HEK293 (cell line): ENCODE measurements around the gene APRT.

Experiments
- GLIS2 ChIP-seq: fragments of 450-650 bp; formaldehyde crosslinking; IDR thresholded peaks from 2 replicates; pipeline ENCODE4 v1.5.1; 2016; ENCODE audit warnings: missing biosample characterization, missing genetic modification characterization
- HOXA7 ChIP-seq: sonication (generic); formaldehyde crosslinking; IDR thresholded peaks from 2 replicates; pipeline ENCODE4 v1.8.1; 2022; ENCODE audit warnings: missing genetic modification reagents, borderline replicate concordance
- HOXD13 ChIP-seq: sonication (generic); formaldehyde crosslinking; IDR thresholded peaks from 2 replicates; pipeline ENCODE4 v1.8.0; 2022; ENCODE audit warnings: missing genetic modification reagents, borderline replicate concordance
- KLF7 ChIP-seq: fragments of 450-650 bp; formaldehyde crosslinking; IDR thresholded peaks from 2 replicates; pipeline ENCODE4 v1.5.1; 2016; ENCODE audit warnings: missing biosample characterization, missing genetic modification characterization, borderline replicate concordance
- KLF8 ChIP-seq: fragments of 450-650 bp; formaldehyde crosslinking; IDR thresholded peaks from 2 replicates; pipeline ENCODE4 v1.5.1; 2016; ENCODE audit warnings: missing biosample characterization, missing genetic modification characterization
- MZF1 ChIP-seq: fragments of 450-650 bp; formaldehyde crosslinking; IDR thresholded peaks from 2 replicates; pipeline ENCODE4 v1.5.1; 2017; ENCODE audit warnings: missing biosample characterization, missing genetic modification characterization, borderline replicate concordance
- OSR2 ChIP-seq: fragments of 450-650 bp; formaldehyde crosslinking; IDR thresholded peaks from 2 replicates; pipeline ENCODE4 v1.5.1; 2016; ENCODE audit warnings: missing biosample characterization, missing genetic modification characterization
- OVOL3 ChIP-seq: fragments of 450-650 bp; formaldehyde crosslinking; IDR thresholded peaks from 2 replicates; pipeline ENCODE4 v1.5.1; 2016; ENCODE audit warnings: missing biosample characterization, missing genetic modification characterization
- SCRT1 ChIP-seq: fragments of 450-650 bp; formaldehyde crosslinking; IDR thresholded peaks from 2 replicates; pipeline ENCODE4 v1.5.1; 2016; ENCODE audit warnings: missing biosample characterization, missing genetic modification characterization, borderline replicate concordance
- SP2 ChIP-seq: fragments of 450-650 bp; formaldehyde crosslinking; IDR thresholded peaks from 2 replicates; pipeline ENCODE4 v1.5.1; 2016; ENCODE audit warnings: missing biosample characterization, missing genetic modification characterization
- SP7 ChIP-seq: fragments of 450-650 bp; formaldehyde crosslinking; IDR thresholded peaks from 2 replicates; pipeline ENCODE4 v1.5.1; 2016; ENCODE audit warnings: missing biosample characterization, missing genetic modification characterization
- YY2 ChIP-seq: fragments of 450-650 bp; formaldehyde crosslinking; IDR thresholded peaks from 2 replicates; pipeline ENCODE4 v1.5.1; 2016; ENCODE audit warnings: missing biosample characterization, missing genetic modification characterization
- ZBTB17 ChIP-seq: fragments of 450-650 bp; formaldehyde crosslinking; IDR thresholded peaks from 2 replicates; pipeline ENCODE4 v1.5.1; 2016; ENCODE audit warnings: missing biosample characterization, missing genetic modification characterization
- ZBTB8A ChIP-seq: fragments of 450-650 bp; formaldehyde crosslinking; IDR thresholded peaks from 2 replicates; pipeline ENCODE4 v1.5.1; 2016; ENCODE audit warnings: missing biosample characterization, missing genetic modification characterization
- ZFHX2 ChIP-seq: fragments of 450-650 bp; formaldehyde crosslinking; conservative IDR thresholded peaks from 2 replicates; pipeline ENCODE4 v1.5.1; 2016; ENCODE audit warnings: missing biosample characterization, missing genetic modification characterization
- ZNF133 ChIP-seq: fragments of 450-650 bp; formaldehyde crosslinking; IDR thresholded peaks from 2 replicates; pipeline ENCODE4 v1.5.1; 2016; ENCODE audit warnings: missing biosample characterization, missing genetic modification characterization
- ZNF155 ChIP-seq: fragments of 450-650 bp; formaldehyde crosslinking; IDR thresholded peaks from 2 replicates; pipeline ENCODE4 v1.5.1; 2016; ENCODE audit warnings: missing biosample characterization, missing genetic modification characterization
- ZNF202 ChIP-seq: fragments of 450-650 bp; formaldehyde crosslinking; IDR thresholded peaks from 2 replicates; pipeline ENCODE4 v1.5.1; 2016; ENCODE audit warnings: missing biosample characterization, missing genetic modification characterization, borderline replicate concordance
- ZNF510 ChIP-seq: fragments of 450-650 bp; formaldehyde crosslinking; IDR thresholded peaks from 2 replicates; pipeline ENCODE4 v1.5.1; 2018; ENCODE audit warnings: mild to moderate bottlenecking, missing genetic modification characterization, missing biosample characterization; ENCODE audit not compliant: insufficient replicate concordance
- ZNF549 ChIP-seq: fragments of 450-650 bp; IDR thresholded peaks from 2 replicates; pipeline ENCODE4 v1.5.1; 2018; ENCODE audit warnings: missing biosample characterization, missing genetic modification characterization, mild to moderate bottlenecking, inconsistent platforms, moderate library complexity
- ZNF555 ChIP-seq: fragments of 450-650 bp; formaldehyde crosslinking; conservative IDR thresholded peaks from 2 replicates; pipeline ENCODE4 v1.5.1; 2017; ENCODE audit warnings: missing biosample characterization, mild to moderate bottlenecking, missing genetic modification characterization, inconsistent platforms
- ZNF560 ChIP-seq: fragments of 450-650 bp; formaldehyde crosslinking; IDR thresholded peaks from 2 replicates; pipeline ENCODE4 v1.5.1; 2017; ENCODE audit warnings: missing biosample characterization, missing genetic modification characterization, borderline replicate concordance
- ZNF585B ChIP-seq: fragments of 450-650 bp; formaldehyde crosslinking; IDR thresholded peaks from 2 replicates; pipeline ENCODE4 v1.5.1; 2016; ENCODE audit warnings: missing biosample characterization, missing genetic modification characterization
- ZNF600 ChIP-seq: fragments of 450-650 bp; formaldehyde crosslinking; IDR thresholded peaks from 2 replicates; pipeline ENCODE4 v1.5.1; 2016; ENCODE audit warnings: missing biosample characterization, missing genetic modification characterization
- ZNF664 ChIP-seq: fragments of 450-650 bp; formaldehyde crosslinking; IDR thresholded peaks from 2 replicates; pipeline ENCODE4 v1.5.1; 2016; ENCODE audit warnings: missing biosample characterization, missing genetic modification characterization
- ZNF791 ChIP-seq: fragments of 450-650 bp; formaldehyde crosslinking; IDR thresholded peaks from 2 replicates; pipeline ENCODE4 v1.5.1; 2016; ENCODE audit warnings: missing biosample characterization, missing genetic modification characterization
- ZXDB ChIP-seq: fragments of 450-650 bp; formaldehyde crosslinking; IDR thresholded peaks from 2 replicates; pipeline ENCODE4 v1.5.1; 2016; ENCODE audit warnings: missing biosample characterization, missing genetic modification characterization
- TF ChIP-seq, protein P1 (sequence below): fragments of 450-650 bp; formaldehyde crosslinking; IDR thresholded peaks from 2 replicates; pipeline ENCODE4 v1.5.1; 2016; ENCODE audit warnings: missing biosample characterization, missing genetic modification characterization
- TF ChIP-seq, protein P2 (sequence below): fragments of 450-650 bp; formaldehyde crosslinking; conservative IDR thresholded peaks from 2 replicates; pipeline ENCODE4 v1.5.1; 2016; ENCODE audit warnings: low read depth, missing biosample characterization, missing genetic modification characterization
- TF ChIP-seq, protein P3 (sequence below): fragments of 450-650 bp; formaldehyde crosslinking; IDR thresholded peaks from 2 replicates; pipeline ENCODE4 v1.5.1; 2016; ENCODE audit warnings: missing biosample characterization, missing genetic modification characterization
- TF ChIP-seq, protein P4 (sequence below): fragments of 450-650 bp; IDR thresholded peaks from 2 replicates; pipeline ENCODE4 v1.5.1; 2018; ENCODE audit warnings: missing biosample characterization, missing genetic modification characterization
- TF ChIP-seq, protein P5 (sequence below): fragments of 450-650 bp; formaldehyde crosslinking; IDR thresholded peaks from 2 replicates; pipeline ENCODE4 v1.5.1; 2017; ENCODE audit warnings: missing biosample characterization, missing genetic modification characterization

Gene APRT

DNA sequence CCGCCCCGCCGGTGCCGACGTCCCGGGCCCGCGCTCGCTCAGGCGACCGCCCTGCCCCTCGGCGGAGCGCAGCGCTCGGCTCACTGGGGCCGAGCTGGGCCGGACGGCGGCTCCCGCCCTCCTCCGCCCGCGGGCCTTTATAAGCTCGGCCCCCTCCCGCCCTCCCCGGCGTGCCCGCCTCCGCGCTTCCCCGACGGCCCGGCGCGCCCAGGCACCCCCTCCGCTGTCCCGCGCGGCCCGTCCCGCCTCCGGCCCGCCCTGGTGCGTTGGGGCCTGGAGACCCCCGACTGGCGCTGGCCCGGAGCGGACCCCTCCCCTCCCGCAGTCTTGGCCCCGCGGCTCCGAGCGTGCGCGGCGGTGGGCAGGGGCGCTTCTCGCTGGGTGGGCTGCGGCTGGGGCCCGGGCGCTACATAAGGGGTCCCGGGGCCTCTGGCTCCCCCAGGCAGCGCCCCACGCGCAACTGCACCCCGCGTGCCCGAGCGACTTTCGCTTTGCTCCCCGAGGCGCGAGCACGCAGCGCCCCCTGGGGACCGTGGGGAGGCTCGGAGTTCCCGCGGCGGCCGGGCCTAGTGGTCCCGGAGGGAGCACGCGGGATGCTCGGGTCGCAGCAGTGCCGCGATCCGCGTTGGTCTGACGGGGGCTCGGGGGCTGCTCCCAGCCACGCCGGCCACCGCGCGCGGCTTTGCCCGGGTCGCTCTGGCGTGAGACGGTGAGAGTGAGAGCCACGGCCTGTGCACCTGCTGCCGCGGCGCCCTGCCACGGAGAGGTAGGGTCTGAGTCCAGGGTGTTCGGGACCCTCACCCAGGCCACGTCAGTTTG is 26.4 kb downstream of the APRT start, which contains the start of gene PIEZO1 (continued):
- TF ChIP-seq, protein P1, sequence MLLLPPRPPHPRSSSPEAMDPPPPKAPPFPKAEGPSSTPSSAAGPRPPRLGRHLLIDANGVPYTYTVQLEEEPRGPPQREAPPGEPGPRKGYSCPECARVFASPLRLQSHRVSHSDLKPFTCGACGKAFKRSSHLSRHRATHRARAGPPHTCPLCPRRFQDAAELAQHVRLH (tag by site-specific recombination) = 0 out of 2 replicates have a peak, but pooled peaks have one; percentile 33
- no peak for TF ChIP-seq ZBTB17
- TF ChIP-seq ZNF510 (tag by site-specific recombination) = no peak
- no peak for TF ChIP-seq MZF1 (tag by site-specific recombination)
- no peak for TF ChIP-seq ZNF585B (tag by site-specific recombination)
- no peak for TF ChIP-seq ZNF664 (tag by site-specific recombination)
- TF ChIP-seq ZNF202 (tag by site-specific recombination) = no peak
- TF ChIP-seq ZNF555 (tag by site-specific recombination) = no peak
- TF ChIP-seq KLF8 (tag by site-specific recombination) = no peak
- TF ChIP-seq ZNF133 = 0 out of 2 replicates have a peak, but pooled peaks have one; percentile 18
- TF ChIP-seq, protein P2, sequence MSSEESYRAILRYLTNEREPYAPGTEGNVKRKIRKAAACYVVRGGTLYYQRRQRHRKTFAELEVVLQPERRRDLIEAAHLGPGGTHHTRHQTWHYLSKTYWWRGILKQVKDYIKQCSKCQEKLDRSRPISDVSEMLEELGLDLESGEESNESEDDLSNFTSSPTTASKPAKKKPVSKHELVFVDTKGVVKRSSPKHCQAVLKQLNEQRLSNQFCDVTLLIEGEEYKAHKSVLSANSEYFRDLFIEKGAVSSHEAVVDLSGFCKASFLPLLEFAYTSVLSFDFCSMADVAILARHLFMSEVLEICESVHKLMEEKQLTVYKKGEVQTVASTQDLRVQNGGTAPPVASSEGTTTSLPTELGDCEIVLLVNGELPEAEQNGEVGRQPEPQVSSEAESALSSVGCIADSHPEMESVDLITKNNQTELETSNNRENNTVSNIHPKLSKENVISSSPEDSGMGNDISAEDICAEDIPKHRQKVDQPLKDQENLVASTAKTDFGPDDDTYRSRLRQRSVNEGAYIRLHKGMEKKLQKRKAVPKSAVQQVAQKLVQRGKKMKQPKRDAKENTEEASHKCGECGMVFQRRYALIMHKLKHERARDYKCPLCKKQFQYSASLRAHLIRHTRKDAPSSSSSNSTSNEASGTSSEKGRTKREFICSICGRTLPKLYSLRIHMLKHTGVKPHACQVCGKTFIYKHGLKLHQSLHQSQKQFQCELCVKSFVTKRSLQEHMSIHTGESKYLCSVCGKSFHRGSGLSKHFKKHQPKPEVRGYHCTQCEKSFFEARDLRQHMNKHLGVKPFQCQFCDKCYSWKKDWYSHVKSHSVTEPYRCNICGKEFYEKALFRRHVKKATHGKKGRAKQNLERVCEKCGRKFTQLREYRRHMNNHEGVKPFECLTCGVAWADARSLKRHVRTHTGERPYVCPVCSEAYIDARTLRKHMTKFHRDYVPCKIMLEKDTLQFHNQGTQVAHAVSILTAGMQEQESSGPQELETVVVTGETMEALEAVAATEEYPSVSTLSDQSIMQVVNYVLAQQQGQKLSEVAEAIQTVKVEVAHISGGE (tag by site-specific recombination) = 0 out of 2 replicates have a peak, but pooled peaks have one; percentile 17
- TF ChIP-seq, protein P3, sequence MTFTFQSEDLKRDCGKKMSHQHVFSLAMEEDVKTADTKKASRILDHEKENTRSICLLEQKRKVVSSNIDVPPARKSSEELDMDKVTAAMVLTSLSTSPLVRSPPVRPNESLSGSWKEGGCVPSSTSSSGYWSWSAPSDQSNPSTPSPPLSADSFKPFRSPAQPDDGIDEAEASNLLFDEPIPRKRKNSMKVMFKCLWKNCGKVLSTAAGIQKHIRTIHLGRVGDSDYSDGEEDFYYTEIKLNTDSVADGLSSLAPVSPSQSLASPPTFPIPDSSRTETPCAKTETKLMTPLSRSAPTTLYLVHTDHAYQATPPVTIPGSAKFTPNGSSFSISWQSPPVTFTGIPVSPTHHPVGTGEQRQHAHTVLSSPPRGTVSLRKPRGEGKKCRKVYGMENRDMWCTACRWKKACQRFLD = no peak
- no peak for TF ChIP-seq SP7 (tag by site-specific recombination)
- TF ChIP-seq ZBTB8A (tag by site-specific recombination) = no peak; the same call in 1 of the 2 replicates
- no peak for TF ChIP-seq YY2 (tag by site-specific recombination)
- no peak for TF ChIP-seq OVOL3
- no peak for TF ChIP-seq OSR2 (tag by site-specific recombination)
- TF ChIP-seq ZNF791 (tag by site-specific recombination) = no peak
- TF ChIP-seq ZNF549 (tag by site-specific recombination) = no peak
- TF ChIP-seq ZXDB (tag by site-specific recombination) = peak; percentile 47; the same call in 1 of the 2 replicates
- TF ChIP-seq HOXD13 (CRISPR knock-in tag) = no peak
- TF ChIP-seq, protein P4, sequence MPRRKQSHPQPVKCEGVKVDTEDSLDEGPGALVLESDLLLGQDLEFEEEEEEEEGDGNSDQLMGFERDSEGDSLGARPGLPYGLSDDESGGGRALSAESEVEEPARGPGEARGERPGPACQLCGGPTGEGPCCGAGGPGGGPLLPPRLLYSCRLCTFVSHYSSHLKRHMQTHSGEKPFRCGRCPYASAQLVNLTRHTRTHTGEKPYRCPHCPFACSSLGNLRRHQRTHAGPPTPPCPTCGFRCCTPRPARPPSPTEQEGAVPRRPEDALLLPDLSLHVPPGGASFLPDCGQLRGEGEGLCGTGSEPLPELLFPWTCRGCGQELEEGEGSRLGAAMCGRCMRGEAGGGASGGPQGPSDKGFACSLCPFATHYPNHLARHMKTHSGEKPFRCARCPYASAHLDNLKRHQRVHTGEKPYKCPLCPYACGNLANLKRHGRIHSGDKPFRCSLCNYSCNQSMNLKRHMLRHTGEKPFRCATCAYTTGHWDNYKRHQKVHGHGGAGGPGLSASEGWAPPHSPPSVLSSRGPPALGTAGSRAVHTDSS (tag by site-specific recombination) = no peak
- TF ChIP-seq HOXA7 (CRISPR knock-in tag) = no peak
- no peak for TF ChIP-seq KLF7 (tag by site-specific recombination)
- TF ChIP-seq ZNF600 (tag by site-specific recombination) = no peak
- TF ChIP-seq GLIS2 (tag by site-specific recombination) = peak; percentile 82
- no peak for TF ChIP-seq ZNF560 (tag by site-specific recombination)
- TF ChIP-seq, protein P5, sequence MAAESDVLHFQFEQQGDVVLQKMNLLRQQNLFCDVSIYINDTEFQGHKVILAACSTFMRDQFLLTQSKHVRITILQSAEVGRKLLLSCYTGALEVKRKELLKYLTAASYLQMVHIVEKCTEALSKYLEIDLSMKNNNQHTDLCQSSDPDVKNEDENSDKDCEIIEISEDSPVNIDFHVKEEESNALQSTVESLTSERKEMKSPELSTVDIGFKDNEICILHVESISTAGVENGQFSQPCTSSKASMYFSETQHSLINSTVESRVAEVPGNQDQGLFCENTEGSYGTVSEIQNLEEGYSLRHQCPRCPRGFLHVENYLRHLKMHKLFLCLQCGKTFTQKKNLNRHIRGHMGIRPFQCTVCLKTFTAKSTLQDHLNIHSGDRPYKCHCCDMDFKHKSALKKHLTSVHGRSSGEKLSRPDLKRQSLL (tag by site-specific recombination) = 0 out of 2 replicates have a peak, but pooled peaks have one; percentile 27
- TF ChIP-seq ZNF155 (tag by site-specific recombination) = no peak
- peak; percentile 21; the same call in 1 of the 2 replicates for TF ChIP-seq ZFHX2 (tag by site-specific recombination)
- TF ChIP-seq SCRT1 = no peak
- no peak for TF ChIP-seq SP2 (tag by site-specific recombination)
